GM18526 (cell line): ENCODE results near the gene PSMC6.

Experiments
- POLR2A ChIP-seq: IDR thresholded peaks from 3 replicates; pipeline ENCODE4 v1.6.1; 2011; ENCODE audit not compliant: insufficient read length; ENCODE audit errors: extremely low read depth

The PSMC6 gene

DNA sequence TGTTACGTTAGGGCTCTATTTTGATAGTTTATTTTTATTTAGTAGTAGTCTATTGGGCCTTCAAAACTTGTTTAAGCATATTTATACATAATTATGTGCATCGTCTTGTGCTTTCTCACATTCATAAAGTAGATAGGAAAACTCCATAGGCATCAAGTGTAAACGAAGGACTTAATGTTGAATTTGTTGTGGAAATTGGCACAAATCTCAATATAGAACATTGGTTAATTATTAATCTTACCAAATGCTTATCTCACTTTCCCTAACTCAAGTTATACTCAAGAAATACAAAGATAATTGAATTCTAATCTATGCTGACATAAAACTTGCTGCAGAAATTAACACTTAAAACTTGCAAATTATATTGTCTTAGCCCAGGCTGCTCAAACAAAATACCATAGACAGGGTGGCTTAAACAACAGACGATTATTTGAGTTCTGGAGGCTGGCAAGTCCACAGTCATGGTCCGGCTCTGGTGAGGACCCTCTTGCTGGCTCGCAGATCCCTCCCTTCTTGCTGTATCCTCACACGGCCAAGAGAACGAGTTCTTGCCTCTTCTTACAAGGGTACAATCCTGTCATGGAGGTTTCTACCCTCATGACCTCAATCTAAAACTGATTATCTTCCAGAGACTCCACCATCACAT, 41.8 kb downstream of the PSMC6 start:
- TF ChIP-seq POLR2A = no peak

DNA sequence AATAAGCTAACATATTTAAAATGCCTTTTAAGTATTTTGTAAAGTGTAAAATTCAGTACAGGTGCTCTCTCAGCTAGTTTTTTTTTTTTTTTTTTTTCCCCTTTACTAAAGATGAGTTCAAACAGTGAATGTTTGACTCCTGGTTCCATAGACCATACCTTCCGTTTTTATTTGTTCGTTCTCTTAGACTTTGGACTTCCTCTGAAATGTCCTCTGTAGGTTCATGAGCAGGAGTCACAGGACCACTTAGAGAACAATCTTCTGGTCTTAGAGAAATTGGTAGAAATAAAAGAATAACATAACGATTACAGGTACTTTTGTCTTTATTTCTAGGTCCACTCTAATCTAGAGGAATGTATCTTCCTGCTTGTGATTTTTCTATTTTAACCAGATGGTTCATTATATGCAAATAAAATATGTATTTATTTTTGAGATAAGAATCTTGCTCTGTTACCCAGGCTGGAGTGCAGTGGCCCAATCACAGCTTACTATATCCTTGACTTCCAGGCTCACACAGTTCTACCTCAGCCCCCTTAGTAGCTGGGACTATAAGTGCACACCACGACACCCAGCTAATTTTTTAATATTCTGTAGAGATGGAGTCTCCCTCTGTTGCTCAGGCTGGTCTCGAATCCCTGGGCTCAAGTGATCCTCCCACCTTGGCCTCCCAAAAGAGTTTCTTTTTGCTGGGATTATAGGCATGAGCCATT, 48.8 kb downstream of the PSMC6 start:
- no peak for TF ChIP-seq POLR2A

DNA sequence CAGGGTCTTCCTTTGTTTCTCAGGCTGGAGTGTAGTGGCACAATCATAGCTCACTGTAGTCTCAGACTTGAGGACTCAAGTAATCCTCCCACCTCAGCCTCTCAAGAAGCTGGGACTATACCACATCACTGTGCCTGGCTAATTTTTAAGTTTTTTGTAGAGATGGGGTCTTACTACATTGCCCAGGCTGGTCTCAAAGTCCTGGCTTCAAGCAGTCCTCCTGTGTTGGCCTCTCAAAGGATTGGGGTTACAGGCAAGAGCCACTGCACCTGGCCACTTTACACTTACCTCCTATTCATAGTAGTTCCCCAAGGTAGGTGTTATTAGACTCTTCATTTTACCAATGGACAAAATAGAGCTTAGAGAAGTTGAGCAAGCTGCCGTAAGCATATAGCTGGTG, 52.1 kb downstream of the PSMC6 start:
- no peak for TF ChIP-seq POLR2A

DNA sequence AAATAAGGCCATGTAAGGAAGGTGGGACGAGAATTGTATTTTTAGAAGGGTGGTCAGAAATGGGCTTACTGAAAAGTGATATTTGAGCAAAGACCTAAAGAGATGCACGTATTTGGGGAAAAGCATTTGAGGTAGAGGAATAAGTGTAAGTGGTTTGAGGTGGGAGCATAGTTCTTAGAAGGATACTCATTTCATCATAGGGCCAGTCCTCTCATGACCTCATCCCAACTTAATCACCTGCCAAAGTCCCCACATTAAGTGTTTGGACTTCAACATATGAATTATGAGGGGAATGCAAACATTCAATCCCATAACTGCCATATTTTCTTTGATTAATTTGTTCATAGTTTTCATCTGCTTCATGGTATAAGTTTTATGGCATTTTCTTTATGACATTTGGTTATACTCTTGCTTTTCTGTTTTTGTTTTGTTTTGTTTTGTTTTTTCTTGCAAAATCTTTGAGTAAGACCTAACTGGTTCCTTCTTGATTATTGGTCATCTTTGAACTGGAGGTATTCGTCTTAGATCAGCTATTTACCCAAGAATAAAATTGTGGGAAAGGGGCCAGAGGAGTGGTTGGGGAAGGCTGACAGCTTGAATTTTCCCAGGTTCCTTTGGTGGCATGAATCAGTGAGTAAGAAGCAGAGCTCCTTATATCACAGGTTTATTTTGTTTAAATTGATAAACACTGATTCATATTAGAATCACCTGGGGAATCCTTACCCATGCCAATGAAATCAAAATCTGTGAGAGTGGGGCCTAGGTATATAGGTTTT, 60.2 kb downstream of the PSMC6 start:
- no peak for TF ChIP-seq POLR2A

DNA sequence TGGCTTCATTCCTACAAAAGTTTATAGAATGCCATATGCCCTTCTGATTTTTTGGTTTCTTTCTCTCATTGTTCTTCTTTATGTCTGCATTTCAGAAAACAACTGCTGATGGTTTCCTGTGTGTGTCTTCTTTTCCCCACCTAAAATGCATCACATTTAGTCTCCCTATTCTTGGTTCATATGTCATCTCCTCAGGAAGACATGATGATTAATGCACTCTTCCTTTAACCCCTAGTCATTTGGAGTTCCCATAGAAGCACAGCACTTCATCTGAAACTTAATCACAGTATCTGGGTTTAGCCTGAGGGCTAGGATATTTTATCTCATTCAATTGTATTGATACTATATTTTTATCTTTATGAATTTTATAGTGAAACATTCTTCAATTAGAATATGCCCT, 62.9 kb downstream of the PSMC6 start:
- no peak for TF ChIP-seq POLR2A

DNA sequence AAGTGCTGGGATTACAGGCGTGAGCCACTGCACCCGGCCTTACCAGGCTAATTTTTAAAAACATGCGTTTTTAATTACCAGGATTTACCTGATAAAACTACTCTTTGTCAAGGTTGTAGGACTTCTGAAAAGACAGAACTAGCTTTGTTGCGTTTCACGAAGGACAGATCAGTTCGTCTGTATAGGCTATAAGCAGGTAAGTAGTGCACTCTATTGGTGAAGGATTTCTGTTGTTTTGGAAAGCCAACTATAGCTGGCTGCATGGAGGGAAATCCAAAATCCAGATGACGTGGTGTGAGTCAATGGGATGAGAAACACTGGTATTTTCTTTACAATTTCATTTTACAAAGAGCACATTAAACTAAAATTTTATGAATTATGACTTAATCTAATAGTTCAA, 69.8 kb downstream of the PSMC6 start:
- TF ChIP-seq POLR2A = no peak
